NCI-H510A treated with DMSO at 0.1 percent for 48 hours (cell line): Measurements from ENCODE around the gene HRH1.
"Not testable (repeated sequence)": the region's sequence is repeated elsewhere in the genome, so short reads cannot be mapped to it uniquely, and the experiment has no call there.

Experiments used
- DNase-seq: peaks from one replicate; lab custom pipeline; 2025; lab: John Stamatoyannopoulos, UW

The HRH1 gene

GRCh38 chr3:11205881-11206280 lies 51.6 kb downstream of the HRH1 start:
- not testable (repeated sequence) for DNase-seq

GRCh38 chr3:11206316-11206715 lies 52.0 kb downstream of the HRH1 start:
- no peak for DNase-seq

- DNase-seq = no peak
Measured at GRCh38 chr3:11206953-11207352, 52.7 kb downstream of the HRH1 start.

GRCh38 chr3:11211531-11212298 lies 57.4 kb downstream of the HRH1 start:
- no peak for DNase-seq

GRCh38 chr3:11212299-11212608 lies 58.0 kb downstream of the HRH1 start:
- DNase-seq = no peak

- DNase-seq = no peak
Measured at GRCh38 chr3:11212784-11213183, 58.5 kb downstream of the HRH1 start.

- no peak for DNase-seq
Measured at GRCh38 chr3:11213810-11214450, 59.6 kb downstream of the HRH1 start.

GRCh38 chr3:11214451-11214978 lies 60.2 kb downstream of the HRH1 start:
- DNase-seq = no peak

- DNase-seq = not testable (repeated sequence)
Measured at GRCh38 chr3:11217370-11217769, 63.1 kb downstream of the HRH1 start.

GRCh38 chr3:11220230-11220629 lies 65.9 kb downstream of the HRH1 start:
- DNase-seq = no peak

GRCh38 chr3:11221818-11222415 lies 67.6 kb downstream of the HRH1 start:
- DNase-seq = no peak

GRCh38 chr3:11224010-11224409 lies 69.7 kb downstream of the HRH1 start:
- no peak for DNase-seq

GRCh38 chr3:11224870-11225229 lies 70.6 kb downstream of the HRH1 start:
- DNase-seq = no peak

GRCh38 chr3:11226042-11226370 lies 71.7 kb downstream of the HRH1 start:
- DNase-seq = no peak

- DNase-seq = no peak
Measured at GRCh38 chr3:11228041-11228440, 73.7 kb downstream of the HRH1 start.

GRCh38 chr3:11230125-11230524 lies 75.8 kb downstream of the HRH1 start:
- no peak for DNase-seq

- no peak for DNase-seq
Measured at GRCh38 chr3:11230832-11231231, 76.5 kb downstream of the HRH1 start.

- DNase-seq = no peak
Measured at GRCh38 chr3:11235385-11235784, 81.1 kb downstream of the HRH1 start.

GRCh38 chr3:11236588-11237461 lies 82.5 kb downstream of the HRH1 start:
- DNase-seq = peak; percentile 53

GRCh38 chr3:11238060-11238459 lies 83.8 kb downstream of the HRH1 start:
- DNase-seq = no peak

- DNase-seq = no peak
Measured at GRCh38 chr3:11238880-11239279, 84.6 kb downstream of the HRH1 start.

GRCh38 chr3:11239796-11240195 lies 85.5 kb downstream of the HRH1 start:
- no peak for DNase-seq
